ENCODE measurements around the gene NCOA4. TPM values are rescaled to one million over a fixed set of nuclear protein-coding genes. Genes with fewer than 3 reads are reported as not detected.

NCOA4 gene
- total and polyA plus RNA-seq, 2 donors (not counting 3 experiments of a cell fraction or from before 2014, with no cell fraction given), result 62.1 to 127 TPM

DNA sequence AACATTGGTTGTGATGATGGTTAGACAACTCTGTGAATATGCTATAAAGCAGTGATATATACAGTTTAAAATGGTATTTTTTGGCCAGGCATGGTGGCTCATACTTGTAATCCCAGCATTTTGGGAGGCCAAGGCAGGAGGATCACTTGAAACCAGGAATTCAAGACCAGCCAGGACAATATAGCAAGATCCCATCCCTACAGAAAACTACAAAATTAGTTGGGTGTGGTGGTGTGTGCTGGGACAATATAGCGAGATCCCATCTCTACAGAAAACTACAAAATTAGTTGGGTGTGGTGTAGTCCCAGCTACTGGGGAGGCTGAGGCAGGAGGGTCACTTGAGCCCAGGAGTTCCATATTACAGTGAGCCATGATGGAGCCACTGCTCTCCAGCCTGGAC, 43.1 kb upstream of the NCOA4 start:
- no peak for FAIRE-seq
- no peak for DNase-seq (ENCODE audit: low read depth, low spot score)
- no peaks in the 10 kb centered on the region for H3K27me3 ChIP-seq (ENCODE audit: control insufficient read depth in 2 of 2, insufficient read depth in 2 of 2, low read length in 2 of 2)
- H4K20me1 ChIP-seq (replicated peaks; ENCODE audit: control insufficient read depth, extremely low read depth, insufficient read depth, low read length), result no peaks in the 10 kb centered on the region
- no TSS peak for BruUV-seq (replicated peaks)
- H3K4me3 ChIP-seq (replicated peaks in 1 of 3; ENCODE audit: insufficient read depth in 1 of 3, low read depth in 1 of 3, low read length in 3 of 3), result no peak overlapping the region
- H3K9me3 ChIP-seq (replicated peaks; ENCODE audit: control insufficient read depth, insufficient read depth, low read length), result no peaks in the 10 kb centered on the region
- POLR2A ChIA-PET, result no interaction called here
- no peak overlapping the region for H3K27ac ChIP-seq (ENCODE audit: insufficient read depth, low read depth, low read length)
- intact Hi-C loops (cut with micrococcal nuclease) (no loop called here), dilution Hi-C loops (cut with MboI; ENCODE audit: extremely low pct_ligation_motif_present, low sequenced_read_pairs) (no loop called here)
- H3K4me1 ChIP-seq (ENCODE audit: control insufficient read depth, extremely low read depth, insufficient read depth, low read length), result no peaks in the 10 kb centered on the region
- H3K4me2 ChIP-seq (ENCODE audit: insufficient read depth, low read length), result no peak overlapping the region
- no peak overlapping the region for H2AFZ ChIP-seq (ENCODE audit: low read depth, low read length)
- H3K79me2 ChIP-seq (ENCODE audit: control insufficient read depth, insufficient read depth, low read length), result no peaks in the 10 kb centered on the region
- H3K36me3 ChIP-seq (ENCODE audit: control insufficient read depth in 2 of 2, extremely low read depth in 1 of 2, insufficient read depth in 2 of 2, low read length in 2 of 2), result no peaks in the 10 kb centered on the region
- TF ChIP-seq, protein P1, sequence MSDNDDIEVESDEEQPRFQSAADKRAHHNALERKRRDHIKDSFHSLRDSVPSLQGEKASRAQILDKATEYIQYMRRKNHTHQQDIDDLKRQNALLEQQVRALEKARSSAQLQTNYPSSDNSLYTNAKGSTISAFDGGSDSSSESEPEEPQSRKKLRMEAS (IDR thresholded peaks at IDR 0.05; ENCODE audit: insufficient read depth, insufficient read length), result no peak
- TF ChIP-seq JUN (IDR thresholded peaks at IDR 0.05; ENCODE audit: borderline replicate concordance, insufficient read depth, insufficient read length, low read depth), result no peak
- TF ChIP-seq EZH2 (IDR thresholded peaks at IDR 0.05; ENCODE audit: borderline replicate concordance, low read depth, low read length, severe bottlenecking), result no peak
- no peak for TF ChIP-seq POLR2A (IDR thresholded peaks at IDR 0.05; ENCODE audit: low read depth, low read length)
- no peak for TF ChIP-seq FOS (IDR thresholded peaks at IDR 0.05; ENCODE audit: borderline replicate concordance, insufficient read depth, low read length)
- TF ChIP-seq, protein P2, sequence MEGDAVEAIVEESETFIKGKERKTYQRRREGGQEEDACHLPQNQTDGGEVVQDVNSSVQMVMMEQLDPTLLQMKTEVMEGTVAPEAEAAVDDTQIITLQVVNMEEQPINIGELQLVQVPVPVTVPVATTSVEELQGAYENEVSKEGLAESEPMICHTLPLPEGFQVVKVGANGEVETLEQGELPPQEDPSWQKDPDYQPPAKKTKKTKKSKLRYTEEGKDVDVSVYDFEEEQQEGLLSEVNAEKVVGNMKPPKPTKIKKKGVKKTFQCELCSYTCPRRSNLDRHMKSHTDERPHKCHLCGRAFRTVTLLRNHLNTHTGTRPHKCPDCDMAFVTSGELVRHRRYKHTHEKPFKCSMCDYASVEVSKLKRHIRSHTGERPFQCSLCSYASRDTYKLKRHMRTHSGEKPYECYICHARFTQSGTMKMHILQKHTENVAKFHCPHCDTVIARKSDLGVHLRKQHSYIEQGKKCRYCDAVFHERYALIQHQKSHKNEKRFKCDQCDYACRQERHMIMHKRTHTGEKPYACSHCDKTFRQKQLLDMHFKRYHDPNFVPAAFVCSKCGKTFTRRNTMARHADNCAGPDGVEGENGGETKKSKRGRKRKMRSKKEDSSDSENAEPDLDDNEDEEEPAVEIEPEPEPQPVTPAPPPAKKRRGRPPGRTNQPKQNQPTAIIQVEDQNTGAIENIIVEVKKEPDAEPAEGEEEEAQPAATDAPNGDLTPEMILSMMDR (IDR thresholded peaks at IDR 0.05; ENCODE audit: extremely low read depth in 1 of 2, insufficient read depth in 1 of 2, low read depth in 1 of 2, low read length in 2 of 2), result no peak
- TF ChIP-seq POLR2AphosphoS5 (IDR thresholded peaks at IDR 0.05; ENCODE audit: insufficient read depth, low read depth, low read length), result no peak
- TF ChIP-seq MYC (IDR thresholded peaks at IDR 0.05; ENCODE audit: low read depth, low read length), result no peak
- TF ChIP-seq GATA2 (IDR thresholded peaks at IDR 0.05; ENCODE audit: insufficient read depth, insufficient read length, low read depth, low read length), result no peak
- no peaks in the 10 kb centered on the region for H3K9me1 ChIP-seq (replicated peaks; ENCODE audit: control insufficient read depth, extremely low read depth, insufficient read depth, low read length)
- CTCF ChIA-PET, result no interaction called here
- no peak overlapping the region for H3K9ac ChIP-seq (replicated peaks; ENCODE audit: extremely low read depth, insufficient read depth, low read length)

Data from endothelial cell of umbilical vein (primary cell).